ENCODE measurements around the gene TMEM207.

The TMEM207 gene

DNA sequence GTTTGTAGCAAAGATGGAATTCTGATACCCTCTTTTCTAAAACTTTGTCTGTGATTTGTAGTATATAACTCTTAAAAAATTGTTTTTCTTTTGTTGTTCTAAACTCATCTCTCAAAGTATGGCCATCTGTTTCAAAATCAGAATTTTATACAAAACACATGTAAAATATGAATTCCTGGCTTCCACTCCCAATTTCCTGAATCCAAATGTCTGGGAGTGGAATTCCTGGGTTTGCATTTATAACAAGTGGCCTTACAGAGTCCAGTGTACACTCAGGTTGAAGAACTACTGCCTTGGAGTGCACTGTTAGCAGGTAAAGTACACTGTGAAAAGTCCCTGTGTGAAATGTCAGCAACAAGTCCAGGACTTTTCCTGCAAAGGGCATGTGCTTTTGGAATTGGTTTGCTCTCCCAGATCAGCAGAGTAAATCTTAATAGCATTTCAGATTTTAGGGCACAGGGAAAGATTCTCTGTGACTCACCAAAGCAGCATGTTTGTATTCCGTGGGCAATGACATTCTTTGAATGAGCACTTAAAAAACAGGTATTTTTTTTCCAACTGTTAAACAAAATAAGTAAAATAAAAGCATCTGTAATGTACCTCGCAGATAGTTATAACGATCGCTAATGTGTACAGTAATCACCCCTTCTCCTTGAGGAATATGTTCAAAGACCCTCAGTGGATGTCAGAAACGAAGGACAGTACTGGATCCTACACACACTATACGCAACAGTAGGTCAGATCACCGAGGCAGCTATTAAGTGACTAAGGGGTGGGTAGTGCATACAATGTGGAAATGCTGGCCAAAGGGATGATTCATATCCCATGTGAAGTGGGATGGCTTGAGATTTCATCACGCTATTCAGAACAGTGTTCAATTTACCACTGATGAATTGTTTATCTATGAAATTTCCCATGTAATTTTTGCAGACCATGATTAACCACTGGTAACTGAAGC is 63.7 kb downstream of the TMEM207 start:
- peak; percentile 97 for DNase-seq (ENCODE audit: low spot score)

GRCh38 chr3:190384309-190384756 is 65.4 kb downstream of the TMEM207 start:
- peak; percentile 96 for DNase-seq (ENCODE audit: low spot score)

DNA sequence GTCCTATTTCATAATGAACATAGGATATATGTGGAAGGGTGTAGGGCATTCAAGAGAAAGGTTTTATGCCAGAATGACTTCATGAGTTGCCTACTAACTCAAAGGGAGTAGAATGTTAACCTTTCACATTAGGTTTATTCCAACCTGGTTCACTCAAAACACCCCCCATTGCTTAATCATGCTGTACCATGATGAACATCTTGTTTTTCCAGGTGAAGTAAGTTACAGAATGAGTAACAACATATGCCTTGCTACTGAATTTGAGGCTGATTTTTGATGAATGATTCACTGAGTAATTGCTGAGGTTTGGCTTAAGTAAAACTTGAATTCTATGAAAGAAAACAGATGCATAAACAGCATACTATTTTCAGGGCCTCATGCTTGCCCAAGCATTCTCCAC is 67.6 kb downstream of the TMEM207 start:
- no peak for DNase-seq (ENCODE audit: low spot score)

GRCh38 chr3:190381441-190381840 is 68.3 kb downstream of the TMEM207 start:
- DNase-seq (ENCODE audit: low spot score): no peak

GRCh38 chr3:190380184-190380583 is 69.5 kb downstream of the TMEM207 start:
- DNase-seq (ENCODE audit: low spot score): no peak

Measured in SW480 (cell line).